Dermis blood vessel endothelial cell (primary cell): ENCODE data around the gene CTAGE1. TPM values are rescaled to one million over a fixed set of nuclear protein-coding genes. Genes with fewer than 3 reads are reported as not detected.
A peak's percentile ranks its signal among the peaks of the same experiment; 100 is the strongest.
"Not testable (repeated sequence)": the region's sequence is repeated elsewhere in the genome, so short reads cannot be mapped to it uniquely, and the experiment has no call there.

Source experiments
- DNase-seq: peaks from one replicate; pipeline ENCODE4 v3.0.0; 2010
- total RNA-seq: library from RNA; depleted of rRNA; stranded (reverse); fragments of >200 nt; gene quantifications from 2 replicates; pipeline ENCODE4 v1.2.3, GENCODE V29; 2014

CTAGE1 gene
- total RNA-seq, 1 donor from 2014 or later, result not detected

- DNase-seq, result peak; percentile 43
Measured at GRCh38 chr18:22434973-22435608, 17.4 kb upstream of the CTAGE1 start.

GRCh38 chr18:22433956-22434355 lies 16.2 kb upstream of the CTAGE1 start:
- no peak for DNase-seq

- DNase-seq, result peak; percentile 92
Measured at GRCh38 chr18:22432657-22433137, 15.0 kb upstream of the CTAGE1 start.

- DNase-seq, result no peak
Measured at GRCh38 chr18:22429564-22429963, 11.8 kb upstream of the CTAGE1 start.

GRCh38 chr18:22428672-22429071 lies 11.0 kb upstream of the CTAGE1 start:
- DNase-seq, result no peak

GRCh38 chr18:22427822-22428549 lies 10.3 kb upstream of the CTAGE1 start:
- no peak for DNase-seq

- no peak for DNase-seq
Measured at GRCh38 chr18:22424565-22424963, 6.8 kb upstream of the CTAGE1 start.

- no peak for DNase-seq
Measured at GRCh38 chr18:22423878-22424564, 6.3 kb upstream of the CTAGE1 start.

GRCh38 chr18:22422909-22423548 lies 5.3 kb upstream of the CTAGE1 start:
- DNase-seq, result peak; percentile 64

- no peak for DNase-seq
Measured at GRCh38 chr18:22420652-22421051, 2.9 kb upstream of the CTAGE1 start.

- DNase-seq, result no peak
Measured at GRCh38 chr18:22412176-22412911, 5.4 kb downstream of the CTAGE1 start.

GRCh38 chr18:22411446-22411845 lies 6.3 kb downstream of the CTAGE1 start:
- no peak for DNase-seq

GRCh38 chr18:22410126-22410525 lies 7.6 kb downstream of the CTAGE1 start:
- DNase-seq, result no peak

GRCh38 chr18:22409445-22409844 lies 8.3 kb downstream of the CTAGE1 start:
- no peak for DNase-seq

- no peak for DNase-seq
Measured at GRCh38 chr18:22408059-22408458, 9.7 kb downstream of the CTAGE1 start.

GRCh38 chr18:22405142-22405541 lies 12.6 kb downstream of the CTAGE1 start:
- no peak for DNase-seq

- DNase-seq, result no peak
Measured at GRCh38 chr18:22403950-22404349, 13.8 kb downstream of the CTAGE1 start.

- DNase-seq, result peak; percentile 76
Measured at GRCh38 chr18:22399949-22400348, 17.8 kb downstream of the CTAGE1 start.

- DNase-seq, result peak; percentile 94
Measured at GRCh38 chr18:22398464-22398863, 19.3 kb downstream of the CTAGE1 start.

GRCh38 chr18:22394428-22394827 lies 23.3 kb downstream of the CTAGE1 start:
- no peak for DNase-seq

- DNase-seq, result not testable (repeated sequence)
Measured at GRCh38 chr18:22393164-22393563, 24.6 kb downstream of the CTAGE1 start.
